SU-DHL-6 (cell line): ENCODE measurements around the gene SMYD4.
A peak's percentile ranks its signal among the peaks of the same experiment; 100 is the strongest.

ENCODE experiments used
- H2AFZ ChIP-seq: fragments of 200-600 bp; sonication (generic); 2 replicates; pipeline ENCODE4 v1.6.1; 2014; ENCODE audit warnings: low read depth, mild to moderate bottlenecking, moderate library complexity, mixed read lengths, antibody characterized with exemption, low read length; ENCODE audit not compliant: severe bottlenecking
- H3F3A ChIP-seq: fragments of 200-600 bp; shearing (Covaris generic); 2 replicates; pipeline ENCODE4 v1.6.0; 2016; ENCODE audit warnings: antibody characterized with exemption, mild to moderate bottlenecking; ENCODE audit not compliant: insufficient read depth
- H3K27ac ChIP-seq: fragments of 200-600 bp; sonication (generic); 2 replicates; pipeline ENCODE4 v1.5.1; 2016; ENCODE audit warnings: low read depth, mild to moderate bottlenecking, low read length, moderate library complexity, mixed read lengths
- H3K27me3 ChIP-seq: fragments of 200-600 bp; sonication (generic), shearing (Covaris generic); 2 replicates; pipeline ENCODE4 v1.6.0; 2014; ENCODE audit warnings: mild to moderate bottlenecking, low read length
- H3K36me3 ChIP-seq: fragments of 200-600 bp; sonication (generic); 2 replicates; pipeline ENCODE4 v1.6.1; 2014; ENCODE audit warnings: mild to moderate bottlenecking, low read length, mixed read lengths
- H3K4me2 ChIP-seq: fragments of 300-600, 200-600 bp; shearing (Covaris generic), sonication (generic); 2 replicates; pipeline ENCODE4 v1.6.0; 2014; ENCODE audit warnings: low read length, low read depth, mild to moderate bottlenecking; ENCODE audit not compliant: poor library complexity, severe bottlenecking
- H3K4me3 ChIP-seq: fragments of 200-600 bp; sonication (generic); 2 replicates; pipeline ENCODE4 v1.5.1; 2014; ENCODE audit warnings: antibody characterized with exemption, low read length, mild to moderate bottlenecking, mixed read lengths; ENCODE audit not compliant: insufficient read depth, poor library complexity, severe bottlenecking
- H3K79me2 ChIP-seq: fragments of 200-600 bp; sonication (generic); 2 replicates; pipeline ENCODE4 v1.6.1; 2014; ENCODE audit warnings: mild to moderate bottlenecking, low read length, moderate library complexity; ENCODE audit not compliant: insufficient read depth
- H3K9ac ChIP-seq: fragments of 200-600 bp; sonication (generic); 2 replicates; pipeline ENCODE4 v1.7.0; 2014; ENCODE audit warnings: mild to moderate bottlenecking, low read length
- H3K9me2 ChIP-seq: fragments of 200-600 bp; sonication (generic); replicated peaks from 2 replicates; pipeline ENCODE4 v1.6.1; 2014; ENCODE audit warnings: low read length; ENCODE audit not compliant: insufficient read depth
- H3K9me3 ChIP-seq: fragments of 200-600 bp; sonication (generic); 2 replicates; pipeline ENCODE4 v1.6.1; 2014; ENCODE audit warnings: low read length, mixed read lengths; ENCODE audit not compliant: insufficient read depth
- H4K20me1 ChIP-seq: fragments of 200-600 bp; sonication (generic); 2 replicates; pipeline ENCODE4 v1.6.1; 2014; ENCODE audit warnings: low read depth, mild to moderate bottlenecking, antibody characterized with exemption, low read length, moderate library complexity, mixed read lengths
- CTCF ChIP-seq: fragments of 200-600 bp; sonication (generic); IDR thresholded peaks from one replicate; pipeline ENCODE4 v1.5.1; 2017; ENCODE audit warnings: antibody characterized with exemption, mild to moderate bottlenecking, low read length, moderate library complexity; ENCODE audit not compliant: insufficient read depth, poor library complexity, severe bottlenecking
- EZH2phosphoT487 ChIP-seq: fragments of 200-600 bp; sonication (generic), shearing (Covaris generic); conservative IDR thresholded peaks from 2 replicates; pipeline ENCODE4 v1.6.1; 2018; ENCODE audit warnings: mild to moderate bottlenecking, antibody characterized with exemption, low read length, moderate library complexity, mixed read lengths

The SMYD4 gene

GRCh38 chr17:1834380-1835149 lies 4.9 kb upstream of the SMYD4 start:
- no peak for TF ChIP-seq EZH2phosphoT487
- no peak for TF ChIP-seq CTCF
- Histone ChIP-seq H3K4me3 (no peak overlapping the region), H3K9me3 (no peaks in the 10 kb centered on the region), H2AFZ (no peak overlapping the region), H3K36me3 (peaks cover 11% of the 10 kb centered on the region; the same call in 1 of the 2 replicates), H3F3A (no peaks in the 10 kb centered on the region; the same call in 1 of the 2 replicates), H3K9ac (no peak overlapping the region), H4K20me1 (peaks cover 15% of the 10 kb centered on the region), H3K9me2 (no peaks in the 10 kb centered on the region), H3K79me2 (peaks cover 97% of the 10 kb centered on the region), H3K27ac (peak overlapping the region; percentile 6; the same call in 1 of the 2 replicates), H3K4me2 (peak overlapping the region; percentile 32), H3K27me3 (no peaks in the 10 kb centered on the region)

GRCh38 chr17:1830288-1830687 lies 586 bp upstream of the SMYD4 start:
- peak overlapping the region; percentile 65 for H3K4me2 ChIP-seq
- no peaks in the 10 kb centered on the region; the same call in 1 of the 2 replicates for H3F3A ChIP-seq
- peaks cover 76% of the 10 kb centered on the region for H3K79me2 ChIP-seq
- H3K9me2 ChIP-seq, result no peaks in the 10 kb centered on the region
- TF ChIP-seq EZH2phosphoT487, result no peak
- no peak for TF ChIP-seq CTCF
- H3K4me3 ChIP-seq, result peak overlapping the region; percentile 96
- no peaks in the 10 kb centered on the region for H3K27me3 ChIP-seq
- no peaks in the 10 kb centered on the region for H3K9me3 ChIP-seq
- H3K36me3 ChIP-seq, result 0 out of 2 replicates have a peak, but pooled peaks cover 5% of the 10 kb centered on the region
- peak overlapping the region; percentile 49 for H3K27ac ChIP-seq
- H2AFZ ChIP-seq, result peak overlapping the region; percentile 65
- peak overlapping the region; percentile 88 for H3K9ac ChIP-seq
- peaks cover 1% of the 10 kb centered on the region; the same call in 1 of the 2 replicates for H4K20me1 ChIP-seq

GRCh38 chr17:1829216-1829591 lies 498 bp downstream of the SMYD4 start:
- Histone ChIP-seq H3K36me3 (peaks cover 4% of the 10 kb centered on the region; the same call in 1 of the 2 replicates), H3F3A (no peaks in the 10 kb centered on the region; the same call in 1 of the 2 replicates), H3K27ac (peak overlapping the region; percentile 56), H3K27me3 (no peaks in the 10 kb centered on the region), H3K4me2 (peak overlapping the region; percentile 84), H3K4me3 (peak overlapping the region; percentile 96), H3K79me2 (peaks cover 65% of the 10 kb centered on the region), H3K9me3 (no peaks in the 10 kb centered on the region), H3K9me2 (no peaks in the 10 kb centered on the region), H4K20me1 (no peaks in the 10 kb centered on the region), H2AFZ (peak overlapping the region; percentile 65), H3K9ac (peak overlapping the region; percentile 88)
- TF ChIP-seq CTCF (no peak), EZH2phosphoT487 (no peak)
